Frontal cortex (tissue), 4 donors: Measurements from ENCODE around the gene ADGRE1. TPM values are rescaled to one million over a fixed set of nuclear protein-coding genes. Genes with fewer than 3 reads are reported as not detected.
"Not testable (repeated sequence)": the region's sequence is repeated elsewhere in the genome, so short reads cannot be mapped to it uniquely, and the experiment has no call there.

Source experiments
- DNase-seq, 2 donors: peaks; one replicate each; pipeline ENCODE4 v3.0.0; 2012; ENCODE audit warnings: low spot score in 2 of 2
- FAIRE-seq: peaks from 2 replicates; lab custom pipeline; 2012; peaks lifted over from hg19 to GRCh38; lab: Jason Lieb, UNC
- total RNA-seq: library from RNA; depleted of rRNA; stranded (reverse); fragments of >200 nt; gene quantifications from one replicate; pipeline ENCODE4 v1.2.3, GENCODE V29; 2014
- donor health status: control.
- donor health status: control.
- donor health status: control.

Gene ADGRE1
- not detected for total RNA-seq

- FAIRE-seq = no peak
- no peak for DNase-seq
Measured at GRCh38 chr19:6887316-6887715, at the start of gene ADGRE1. Gene ADGRE1 (plus strand): TSS chr19:6887579. CDS start chr19:6887609, 30 bp downstream.

GRCh38 chr19:6838062-6838655 is 49.2 kb upstream of the ADGRE1 start:
- FAIRE-seq = no peak
- DNase-seq = no peak

DNA sequence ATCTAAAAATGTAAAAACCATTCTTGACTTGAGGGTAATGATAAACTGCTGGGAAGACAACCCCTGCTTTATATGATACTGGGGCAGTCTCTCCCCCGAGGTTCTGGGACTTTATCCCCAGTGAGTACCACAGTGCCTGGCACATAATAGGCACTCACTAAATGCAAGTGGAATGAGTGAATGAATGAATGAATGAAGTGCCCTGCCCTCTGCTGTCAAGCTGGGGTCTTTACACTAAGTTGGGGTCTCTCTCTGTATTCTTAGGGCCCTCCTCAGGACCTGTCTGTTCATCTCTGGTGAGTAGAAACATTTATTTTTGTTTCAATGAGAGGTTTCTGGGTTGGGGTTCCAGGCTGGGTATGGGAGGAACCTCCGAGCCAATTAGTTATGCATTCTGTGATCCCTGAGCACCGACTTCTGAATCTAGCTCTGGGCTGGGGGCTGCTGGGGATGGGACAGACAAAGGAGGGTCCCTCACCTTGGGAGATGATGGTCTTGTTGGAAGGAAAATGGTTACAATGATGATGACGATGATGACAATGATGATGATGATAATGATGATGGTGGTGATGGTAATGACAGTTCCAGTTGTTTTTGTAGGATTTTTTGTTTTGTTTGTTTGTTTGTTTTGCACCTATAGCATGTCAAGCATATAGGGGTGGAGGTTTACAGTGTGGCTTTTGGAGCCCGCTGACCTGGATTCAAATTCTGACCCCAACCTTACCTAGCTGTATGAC is 44.3 kb upstream of the ADGRE1 start:
- FAIRE-seq (no peak), DNase-seq (no peak)

- no peak for DNase-seq
- FAIRE-seq = no peak
Measured at GRCh38 chr19:6847828-6848200, 39.6 kb upstream of the ADGRE1 start.

- DNase-seq (no peak), FAIRE-seq (no peak)
Measured at GRCh38 chr19:6848986-6849385, 38.4 kb upstream of the ADGRE1 start.

- FAIRE-seq (no peak), DNase-seq (no peak)
Measured at GRCh38 chr19:6849876-6850275, 37.5 kb upstream of the ADGRE1 start.

- FAIRE-seq (no peak), DNase-seq (no peak)
Measured at GRCh38 chr19:6851359-6851758, 36.0 kb upstream of the ADGRE1 start.

GRCh38 chr19:6852001-6852400 is 35.4 kb upstream of the ADGRE1 start:
- FAIRE-seq (no peak), DNase-seq (no peak)

- DNase-seq (no peak), FAIRE-seq (no peak)
Measured at GRCh38 chr19:6853868-6854267, 33.5 kb upstream of the ADGRE1 start.

GRCh38 chr19:6854758-6855157 is 32.6 kb upstream of the ADGRE1 start:
- no peak for FAIRE-seq

GRCh38 chr19:6856749-6857372 is 30.5 kb upstream of the ADGRE1 start:
- DNase-seq (peak in 1 of 2 donors; percentile 25), FAIRE-seq (no peak)

More at GRCh38 chr19:6854758-6855157, 32.6 kb upstream of the ADGRE1 start:
- DNase-seq = no peak

GRCh38 chr19:6861683-6862286 is 25.6 kb upstream of the ADGRE1 start:
- DNase-seq (no peak), FAIRE-seq (no peak)

GRCh38 chr19:6862673-6863078 is 24.7 kb upstream of the ADGRE1 start:
- DNase-seq (peak; percentile 41 to 76), FAIRE-seq (no peak)

DNA sequence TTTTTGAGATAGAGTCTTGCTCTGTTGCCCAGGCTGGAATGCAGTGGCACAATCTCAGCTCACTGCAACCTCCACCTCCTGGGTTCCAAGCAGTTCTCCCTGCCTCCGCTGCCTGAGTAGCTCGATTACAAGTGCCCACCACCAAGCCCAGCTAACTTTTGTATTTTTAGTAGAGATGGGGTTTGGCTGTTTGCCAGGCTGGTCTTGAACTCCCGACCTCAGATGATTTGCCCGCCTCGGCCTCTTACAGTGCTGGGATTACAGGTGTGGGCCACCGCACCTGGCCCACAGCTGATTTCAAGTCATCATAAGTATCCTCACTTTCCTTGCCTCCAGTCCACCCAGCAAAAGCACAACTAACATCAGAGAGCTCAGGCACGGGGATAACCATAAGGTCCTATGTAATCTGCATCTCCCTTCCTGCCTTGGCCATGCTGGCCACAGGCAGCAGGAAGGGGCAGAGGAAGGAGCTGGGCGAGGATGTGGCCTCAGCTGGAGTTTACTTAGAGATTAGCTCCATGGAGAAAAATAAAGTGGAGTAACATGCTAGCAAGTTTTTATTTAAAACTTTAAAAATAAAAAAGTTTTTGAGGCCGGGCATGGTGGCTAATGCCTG is 22.9 kb upstream of the ADGRE1 start:
- no peak for FAIRE-seq
- no peak for DNase-seq

GRCh38 chr19:6865849-6866248 is 21.5 kb upstream of the ADGRE1 start:
- FAIRE-seq = no peak
- no peak for DNase-seq

GRCh38 chr19:6866741-6867151 is 20.6 kb upstream of the ADGRE1 start:
- FAIRE-seq (no peak), DNase-seq (no peak)

- FAIRE-seq = no peak
- DNase-seq = no peak
Measured at GRCh38 chr19:6868351-6868750, 19.0 kb upstream of the ADGRE1 start.

GRCh38 chr19:6869151-6869882 is 18.1 kb upstream of the ADGRE1 start:
- FAIRE-seq, DNase-seq: not testable (repeated sequence)

GRCh38 chr19:6873708-6874431 is 13.5 kb upstream of the ADGRE1 start:
- DNase-seq (no peak), FAIRE-seq (no peak)
